ENCODE results near the gene TMEM132C. TPM values are rescaled to one million over a fixed set of nuclear protein-coding genes. Genes with fewer than 3 reads are reported as not detected.

The TMEM132C gene
- total and polyA plus RNA-seq, 4 donors: 0.05 to 0.08 (median 0.05) TPM; not detected in 1

DNA sequence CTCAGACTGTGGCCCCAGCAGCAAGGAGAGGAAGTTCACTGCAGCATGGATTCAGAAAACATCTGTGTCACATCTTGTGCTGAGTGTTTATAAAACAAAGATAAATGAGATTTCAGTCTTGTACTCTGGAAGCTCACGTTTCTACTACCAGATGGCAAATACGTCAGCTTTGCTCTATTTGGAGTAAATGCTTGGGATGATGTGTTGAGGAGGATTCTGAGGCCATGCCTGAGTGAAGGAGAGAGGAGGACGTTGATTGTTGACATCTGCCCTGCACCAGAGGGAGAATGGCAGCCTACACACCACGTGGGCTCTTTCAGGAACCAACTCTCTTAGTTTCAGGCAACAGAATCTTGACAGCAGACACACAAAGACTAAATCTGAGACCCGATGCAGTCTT lies 188.9 kb downstream of the TMEM132C start (continued):
- TF ChIP-seq RXRA (IDR thresholded peaks at IDR 0.05): no peak
- TF ChIP-seq, protein P1, sequence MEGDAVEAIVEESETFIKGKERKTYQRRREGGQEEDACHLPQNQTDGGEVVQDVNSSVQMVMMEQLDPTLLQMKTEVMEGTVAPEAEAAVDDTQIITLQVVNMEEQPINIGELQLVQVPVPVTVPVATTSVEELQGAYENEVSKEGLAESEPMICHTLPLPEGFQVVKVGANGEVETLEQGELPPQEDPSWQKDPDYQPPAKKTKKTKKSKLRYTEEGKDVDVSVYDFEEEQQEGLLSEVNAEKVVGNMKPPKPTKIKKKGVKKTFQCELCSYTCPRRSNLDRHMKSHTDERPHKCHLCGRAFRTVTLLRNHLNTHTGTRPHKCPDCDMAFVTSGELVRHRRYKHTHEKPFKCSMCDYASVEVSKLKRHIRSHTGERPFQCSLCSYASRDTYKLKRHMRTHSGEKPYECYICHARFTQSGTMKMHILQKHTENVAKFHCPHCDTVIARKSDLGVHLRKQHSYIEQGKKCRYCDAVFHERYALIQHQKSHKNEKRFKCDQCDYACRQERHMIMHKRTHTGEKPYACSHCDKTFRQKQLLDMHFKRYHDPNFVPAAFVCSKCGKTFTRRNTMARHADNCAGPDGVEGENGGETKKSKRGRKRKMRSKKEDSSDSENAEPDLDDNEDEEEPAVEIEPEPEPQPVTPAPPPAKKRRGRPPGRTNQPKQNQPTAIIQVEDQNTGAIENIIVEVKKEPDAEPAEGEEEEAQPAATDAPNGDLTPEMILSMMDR (IDR thresholded peaks at IDR 0.05; ENCODE audit: low read depth, low read length, missing input control): no peak
- TF ChIP-seq NR2F2 (IDR thresholded peaks at IDR 0.05): no peak
- TF ChIP-seq SP1 (IDR thresholded peaks at IDR 0.05): no peak
- TF ChIP-seq HNF4A (conservative IDR thresholded peaks at IDR 0.05): no peak
- no peak for TF ChIP-seq GABPA (IDR thresholded peaks at IDR 0.05 in 1 of 2, conservative IDR thresholded peaks at IDR 0.05 in 1 of 2)

- Histone ChIP-seq H3K9me3 (ENCODE audit: control insufficient read depth in 4 of 4, low read length in 3 of 4) (no peaks in the 10 kb centered on the region), H3K9ac (ENCODE audit: low read depth in 1 of 2, low read length in 2 of 2) (no peak overlapping the region), H3K4me1 (ENCODE audit: control insufficient read depth in 4 of 4, insufficient read depth in 4 of 4, low read length in 3 of 4) (no peaks in the 10 kb centered on the region), H3K27me3 (ENCODE audit: control insufficient read depth in 4 of 4, insufficient read depth in 4 of 4, low read length in 3 of 4) (peaks cover 0 to 2% (median 0%) of the 10 kb centered on the region in 4 donors), H3K36me3 (ENCODE audit: control insufficient read depth in 4 of 4, insufficient read depth in 3 of 4, low read depth in 1 of 4, low read length in 3 of 4) (no peaks in the 10 kb centered on the region), H3K27ac (ENCODE audit: low read depth in 1 of 2, low read length in 2 of 2) (no peak overlapping the region), H3K4me3 (ENCODE audit: low read depth in 1 of 3, low read length in 3 of 3) (no peak overlapping the region)
- no peak for DNase-seq (ENCODE audit: low spot score)
- no peak for TF ChIP-seq TAF1 (conservative IDR thresholded peaks at IDR 0.05)
- no peak for TF ChIP-seq REST (IDR thresholded peaks at IDR 0.05)
- no peak for TF ChIP-seq SP1 (IDR thresholded peaks at IDR 0.05)
- no peak for TF ChIP-seq EGR1 (IDR thresholded peaks at IDR 0.05; ENCODE audit: low read depth in 2 of 2)
- no peak for TF ChIP-seq RAD21 (IDR thresholded peaks at IDR 0.05)
- TF ChIP-seq HNF4G (IDR thresholded peaks at IDR 0.05): no peak
- TF ChIP-seq, protein P1 (IDR thresholded peaks at IDR 0.05; ENCODE audit: low read depth, low read length, missing input control): no peak
- TF ChIP-seq, protein P2, sequence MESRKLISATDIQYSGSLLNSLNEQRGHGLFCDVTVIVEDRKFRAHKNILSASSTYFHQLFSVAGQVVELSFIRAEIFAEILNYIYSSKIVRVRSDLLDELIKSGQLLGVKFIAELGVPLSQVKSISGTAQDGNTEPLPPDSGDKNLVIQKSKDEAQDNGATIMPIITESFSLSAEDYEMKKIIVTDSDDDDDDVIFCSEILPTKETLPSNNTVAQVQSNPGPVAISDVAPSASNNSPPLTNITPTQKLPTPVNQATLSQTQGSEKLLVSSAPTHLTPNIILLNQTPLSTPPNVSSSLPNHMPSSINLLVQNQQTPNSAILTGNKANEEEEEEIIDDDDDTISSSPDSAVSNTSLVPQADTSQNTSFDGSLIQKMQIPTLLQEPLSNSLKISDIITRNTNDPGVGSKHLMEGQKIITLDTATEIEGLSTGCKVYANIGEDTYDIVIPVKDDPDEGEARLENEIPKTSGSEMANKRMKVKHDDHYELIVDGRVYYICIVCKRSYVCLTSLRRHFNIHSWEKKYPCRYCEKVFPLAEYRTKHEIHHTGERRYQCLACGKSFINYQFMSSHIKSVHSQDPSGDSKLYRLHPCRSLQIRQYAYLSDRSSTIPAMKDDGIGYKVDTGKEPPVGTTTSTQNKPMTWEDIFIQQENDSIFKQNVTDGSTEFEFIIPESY (IDR thresholded peaks at IDR 0.05): no peak
- 91% methylated on average over 3 of the region's 3 CpGs for WGBS
Observed at GRCh38 chr12:128456922-128457321, 190.0 kb downstream of the TMEM132C start.

All from liver (tissue), 9 donors.